Measurements from ENCODE around the gene MLIP. TPM values are rescaled to one million over a fixed set of nuclear protein-coding genes. Genes with fewer than 3 reads are reported as not detected.

MLIP gene
- total and polyA plus RNA-seq, 2 of the 8 experiments (the other 6 are each of a cell fraction or from before 2014, with no cell fraction given) = not detected

DNA sequence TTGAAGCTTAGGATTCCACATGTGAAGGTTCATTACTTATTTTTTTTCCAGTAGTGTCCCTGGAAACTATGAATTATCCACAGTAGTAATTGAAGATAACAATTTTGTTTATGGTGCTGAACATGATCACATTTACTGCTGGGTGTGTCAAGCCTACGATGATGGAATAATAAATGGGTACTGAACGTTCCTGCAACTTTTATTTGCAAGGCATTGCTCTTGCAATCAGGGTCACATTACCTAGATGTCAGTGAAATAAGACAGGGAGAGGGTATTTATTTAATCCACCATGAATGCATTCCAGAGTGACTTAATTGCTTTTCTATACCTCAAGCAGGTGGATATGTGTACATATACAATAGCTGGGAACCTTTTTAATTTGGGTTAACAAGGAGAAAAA, 27.0 kb upstream of the MLIP start (continued):
- no peak for TF ChIP-seq CEBPB (IDR thresholded peaks at IDR 0.05; ENCODE audit: low read depth, low read length)

DNA sequence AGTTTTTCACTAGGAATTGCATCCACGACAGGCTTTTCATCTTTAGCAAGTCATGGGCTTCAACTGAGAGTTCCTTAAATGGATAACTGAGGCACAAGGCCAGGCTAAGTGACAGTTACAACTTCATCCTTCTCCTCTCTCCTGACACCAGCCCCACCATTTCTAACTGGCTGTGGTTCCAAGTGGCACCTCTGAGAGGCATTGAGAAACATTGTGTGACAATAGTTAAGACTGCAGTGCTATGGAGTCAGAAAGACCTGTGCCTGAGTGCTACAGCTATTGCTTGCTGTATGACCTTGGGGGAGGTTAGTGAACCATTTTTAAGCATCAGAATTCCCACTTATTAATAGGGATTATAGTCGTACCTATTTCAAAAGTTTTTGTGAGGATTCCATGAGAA, 26.2 kb upstream of the MLIP start:
- H2AFZ ChIP-seq (ENCODE audit: low read length) = no peak overlapping the region
- no peaks in the 10 kb centered on the region for H3K79me2 ChIP-seq (ENCODE audit: control insufficient read depth in 1 of 2, insufficient read depth in 2 of 2, low read length in 2 of 2)
- H3K23ac ChIP-seq (ENCODE audit: insufficient read length) = no peak overlapping the region
- POLR2A ChIA-PET (ENCODE audit: partially characterized antibody) = no interaction called here
- H3K4me2 ChIP-seq (ENCODE audit: insufficient read depth in 1 of 2, low read depth in 2 of 2, low read length in 2 of 2) = no peak overlapping the region
- H3K4me3 ChIP-seq (ENCODE audit: extremely low read depth in 1 of 4, insufficient read depth in 2 of 4, low read depth in 3 of 4, low read length in 4 of 4) = no peak overlapping the region
- TF ChIP-seq SIRT6 (IDR thresholded peaks at IDR 0.05; ENCODE audit: low read length) (no peak), SAP30 (IDR thresholded peaks at IDR 0.05; ENCODE audit: insufficient read depth, insufficient replicate concordance, low read length) (no peak), SP4 (IDR thresholded peaks at IDR 0.05; ENCODE audit: low read length) (no peak), RBBP5 (IDR thresholded peaks at IDR 0.05; ENCODE audit: borderline replicate concordance, low read depth, low read length) (no peak), MAFK (IDR thresholded peaks at IDR 0.05; ENCODE audit: low read depth, low read length) (no peak), EP300 (IDR thresholded peaks at IDR 0.05; ENCODE audit: borderline replicate concordance in 1 of 2, low read depth in 2 of 2, low read length in 2 of 2) (no peak), TEAD4 (IDR thresholded peaks at IDR 0.05; ENCODE audit: low read depth, low read length) (no peak), POU5F1 (IDR thresholded peaks at IDR 0.05; ENCODE audit: low read depth, low read length) (no peak)
- TF ChIP-seq, protein P1, sequence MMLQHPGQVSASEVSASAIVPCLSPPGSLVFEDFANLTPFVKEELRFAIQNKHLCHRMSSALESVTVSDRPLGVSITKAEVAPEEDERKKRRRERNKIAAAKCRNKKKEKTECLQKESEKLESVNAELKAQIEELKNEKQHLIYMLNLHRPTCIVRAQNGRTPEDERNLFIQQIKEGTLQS (IDR thresholded peaks at IDR 0.05; ENCODE audit: insufficient read depth, low read depth, low read length) = no peak
- H3K9me3 ChIP-seq (ENCODE audit: insufficient read depth in 2 of 2, low read depth in 1 of 2, low read length in 1 of 2) = no peaks in the 10 kb centered on the region
- no peak overlapping the region for H3K4ac ChIP-seq (replicated peaks; ENCODE audit: insufficient read length, low read depth, low read length)
- H2BK12ac ChIP-seq (ENCODE audit: low read depth, low read length) = no peak overlapping the region
- no peak overlapping the region for H3K56ac ChIP-seq (replicated peaks; ENCODE audit: insufficient read length, low read depth, low read length)
- CTCF ChIA-PET (ENCODE audit: partially characterized antibody) = no interaction called here
- no peak overlapping the region for H2BK20ac ChIP-seq (ENCODE audit: low read length)
- no peak overlapping the region for H4K91ac ChIP-seq (replicated peaks; ENCODE audit: insufficient read length, low read length)
- H3K23me2 ChIP-seq (ENCODE audit: low read depth, low read length) = no peaks in the 10 kb centered on the region
- H3K27me3 ChIP-seq (replicated peaks in 1 of 4; ENCODE audit: control insufficient read depth in 3 of 4, extremely low read depth in 1 of 4, insufficient read depth in 3 of 4, low read length in 3 of 4) = no peaks in the 10 kb centered on the region
- no peak overlapping the region for H3K27ac ChIP-seq (ENCODE audit: low read depth, low read length)
- no peak overlapping the region for H2AK5ac ChIP-seq (ENCODE audit: low read depth, low read length)
- no peak overlapping the region for H3K9ac ChIP-seq (replicated peaks in 1 of 4; ENCODE audit: extremely low read depth in 1 of 4, low read depth in 3 of 4, low read length in 3 of 4)
- DNase-seq (ENCODE audit: low read depth in 1 of 2, low spot score in 2 of 2) = no peak
- no peak overlapping the region for H4K5ac ChIP-seq (ENCODE audit: insufficient read length, low read depth, low read length)
- no peaks in the 10 kb centered on the region for H3K36me3 ChIP-seq (ENCODE audit: control insufficient read depth in 2 of 4, insufficient read depth in 4 of 4, low read length in 3 of 4)
- H3K14ac ChIP-seq (ENCODE audit: insufficient read length) = no peak overlapping the region
- no peak overlapping the region for H2BK5ac ChIP-seq (ENCODE audit: low read depth, low read length)
- H2BK15ac ChIP-seq (ENCODE audit: low read length) = no peak overlapping the region
- H3K4me1 ChIP-seq (replicated peaks in 1 of 4; ENCODE audit: control insufficient read depth in 3 of 4, insufficient read depth in 4 of 4, low read length in 3 of 4) = no peaks in the 10 kb centered on the region
- H3K79me1 ChIP-seq (ENCODE audit: low read depth, low read length) = no peaks in the 10 kb centered on the region
- no peak overlapping the region for H3K18ac ChIP-seq (ENCODE audit: extremely low read depth, low read length)
- FAIRE-seq = no peak
- no peak overlapping the region for H2BK120ac ChIP-seq (replicated peaks; ENCODE audit: low read depth, low read length)
- H4K8ac ChIP-seq (ENCODE audit: extremely low read depth, insufficient read depth, low read length) = no peak overlapping the region
- WGBS, 2 experiments (ENCODE audit: extremely low coverage in 1 of 2, insufficient coverage in 1 of 2, insufficient read length in 1 of 2, insufficient replicate concordance in 2 of 2, low coverage in 1 of 2, low lambda C conversion rate in 2 of 2, missing lambda C conversion rate in 1 of 2) = 50% methylated on average over 2 of the region's 2 CpGs; no CpG with 5 or more reads in 1 of the 2 experiments
- no peaks in the 10 kb centered on the region for H4K20me1 ChIP-seq (replicated peaks in 1 of 2; ENCODE audit: control insufficient read depth in 1 of 2, insufficient read depth in 2 of 2, low read length in 2 of 2)
